ENCODE measurements around the gene LGALS7. TPM values are rescaled to one million over a fixed set of nuclear protein-coding genes. Genes with fewer than 3 reads are reported as not detected.

The LGALS7 gene
- polyA plus RNA-seq, 6 donors from 2014 or later: not detected

DNA sequence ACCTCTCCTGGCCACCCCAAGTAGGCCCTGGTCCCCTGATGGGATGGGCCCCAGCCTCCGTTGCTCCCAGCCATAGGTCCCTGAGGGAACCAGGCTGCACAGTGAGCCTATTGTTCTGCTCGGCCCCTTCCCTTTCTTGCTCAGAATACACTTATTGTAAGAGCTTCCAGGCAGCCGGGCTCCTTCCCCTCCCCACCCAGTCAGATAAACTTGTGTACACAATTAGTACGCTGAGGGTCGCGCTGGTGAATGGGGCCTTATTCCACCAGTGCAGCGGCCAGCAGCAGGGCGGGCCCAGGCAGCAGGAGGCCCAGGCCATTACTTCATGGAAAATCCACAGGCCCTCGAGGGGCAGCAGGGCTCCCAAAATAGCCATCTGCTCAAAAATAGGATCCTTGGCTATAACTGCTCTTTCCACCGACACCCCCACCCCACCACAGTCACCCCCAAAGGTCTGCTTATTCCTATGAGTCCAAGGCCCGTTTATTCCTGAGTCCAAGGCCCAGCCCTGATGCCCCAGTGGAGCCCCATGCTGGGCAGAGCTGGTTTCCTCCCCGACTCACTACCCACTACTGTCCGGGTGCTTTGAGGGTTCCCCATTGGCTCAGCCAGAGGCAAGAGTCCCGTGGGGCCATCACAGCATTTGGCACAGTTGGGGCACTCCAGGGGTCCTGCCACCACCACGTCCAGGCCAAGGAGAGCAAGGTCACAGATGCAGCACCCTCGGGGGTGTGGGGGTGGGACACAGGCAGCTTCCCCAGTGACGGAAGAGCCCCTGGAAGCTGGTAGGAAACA is 51.1 kb downstream of the LGALS7 start:
- H3K27ac Mint-ChIP-seq: peak overlapping the region in 2 of 6 donors; percentile 50 to 71
- no peak for ATAC-seq (ENCODE audit: low read depth in 2 of 2)
- H3K27me3 Mint-ChIP-seq: no peaks in the 10 kb centered on the region
- no peaks in the 10 kb centered on the region for H3K36me3 Mint-ChIP-seq
- peaks cover 0 to 2% (median 0%) of the 10 kb centered on the region in 3 donors for H3K4me1 Mint-ChIP-seq
- H3K4me3 Mint-ChIP-seq: no peak overlapping the region
- H3K9me3 Mint-ChIP-seq: no peaks in the 10 kb centered on the region
- DNase-seq: no peak

DNA sequence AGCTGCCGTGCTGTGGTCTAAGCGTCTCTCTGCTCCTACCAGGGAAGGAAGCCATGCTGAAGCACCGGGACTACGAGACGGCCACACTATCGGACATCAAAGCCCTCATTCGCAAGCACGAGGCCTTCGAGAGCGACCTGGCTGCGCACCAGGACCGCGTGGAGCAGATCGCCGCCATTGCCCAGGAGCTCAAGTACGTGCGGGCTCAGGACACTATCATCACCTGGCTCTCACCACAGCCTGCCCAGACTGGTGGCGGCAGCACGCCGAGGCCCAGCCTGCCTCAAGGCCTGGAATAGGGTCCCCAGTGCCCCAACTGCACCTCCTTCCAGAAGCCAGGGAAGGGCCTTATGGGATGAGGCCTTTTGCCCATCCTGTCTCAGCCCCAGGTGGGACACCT is 51.8 kb downstream of the LGALS7 start:
- Mint-ChIP-seq H3K27ac (peak overlapping the region in 3 of 6 donors; percentile 21 to 79 (median 69)), H3K27me3 (no peaks in the 10 kb centered on the region), H3K4me3 (no peak overlapping the region), H3K9me3 (no peaks in the 10 kb centered on the region), H3K4me1 (peaks cover 0 to 2% (median 0%) of the 10 kb centered on the region in 3 donors), H3K36me3 (no peaks in the 10 kb centered on the region)
- DNase-seq (no peak), ATAC-seq (ENCODE audit: low read depth in 2 of 2) (no peak)

Other genes with a start within 250 kb of the LGALS7 start
- gene MAP4K1, start 155.6 kb downstream of the LGALS7 start, polyA plus RNA-seq (ENCODE audit: low read depth in 6 of 6): 100 to 1,000 TPM; 119 to 194 (median 138) TPM
- 100 to 1,000 TPM; 307 to 347 (median 330) TPM for gene EIF3K, start 154.3 kb downstream of the LGALS7 start, polyA plus RNA-seq (ENCODE audit: low read depth in 6 of 6)
- 10 to 100 TPM in 4 of 6 donors, 1 to 10 TPM in 2; 6.8 to 15.8 (median 10.6) TPM for gene ACTN4, start 125.9 kb downstream of the LGALS7 start, polyA plus RNA-seq (ENCODE audit: low read depth in 6 of 6)
- gene CAPN12, start 29.0 kb downstream of the LGALS7 start, polyA plus RNA-seq (ENCODE audit: low read depth in 6 of 6): 10 to 100 TPM in 4 of 6 donors, 1 to 10 TPM in 2; 3.3 to 25.4 (median 14.0) TPM
- gene LGALS7B, start 15.7 kb upstream of the LGALS7 start, polyA plus RNA-seq (ENCODE audit: low read depth in 6 of 6): 1 to 10 TPM in 1 of 6 donors, not detected in 5; 6.0 TPM
- 1 to 10 TPM in 1 of 6 donors, not detected in 5; 1.4 TPM for gene LGALS4, start 39.4 kb upstream of the LGALS7 start, polyA plus RNA-seq (ENCODE audit: low read depth in 6 of 6)
- 100 to 1,000 TPM; 234 to 283 (median 274) TPM for gene ECH1, start 58.3 kb upstream of the LGALS7 start, polyA plus RNA-seq (ENCODE audit: low read depth in 6 of 6)
- gene HNRNPL, start 76.5 kb upstream of the LGALS7 start, polyA plus RNA-seq (ENCODE audit: low read depth in 6 of 6): 100 to 1,000 TPM in 3 of 6 donors, 10 to 100 TPM in 3; 29.0 to 116 (median 99.3) TPM
- gene RINL, start 104.8 kb upstream of the LGALS7 start, polyA plus RNA-seq (ENCODE audit: low read depth in 6 of 6): 10 to 100 TPM; 22.1 to 80.3 (median 50.2) TPM
- gene SIRT2, start 126.1 kb upstream of the LGALS7 start, polyA plus RNA-seq (ENCODE audit: low read depth in 6 of 6): 10 to 100 TPM; 43.2 to 64.9 (median 54.4) TPM
- gene NFKBIB, start 126.5 kb upstream of the LGALS7 start, polyA plus RNA-seq (ENCODE audit: low read depth in 6 of 6): 10 to 100 TPM in 5 of 6 donors, 1 to 10 TPM in 1; 6.9 to 16.9 (median 12.1) TPM
- gene CCER2, start 138.7 kb upstream of the LGALS7 start, polyA plus RNA-seq (ENCODE audit: low read depth in 6 of 6): not detected
- 10 to 100 TPM in 5 of 6 donors, 1 to 10 TPM in 1; 3.6 to 16.6 (median 12.5) TPM for gene SARS2, start 157.2 kb upstream of the LGALS7 start, polyA plus RNA-seq (ENCODE audit: low read depth in 6 of 6)
- gene MRPS12, start 157.4 kb upstream of the LGALS7 start, polyA plus RNA-seq (ENCODE audit: low read depth in 6 of 6): 100 to 1,000 TPM in 2 of 6 donors, 10 to 100 TPM in 4; 66.8 to 117 (median 85.1) TPM
- gene FBXO17, start 202.2 kb upstream of the LGALS7 start, polyA plus RNA-seq (ENCODE audit: low read depth in 6 of 6): not detected